Activated naive CD8-positive, alpha-beta T cell treated with anti-CD3 and anti-CD28 coated beads for 36 hours (primary cell): ENCODE results near the gene SPPL2B. TPM values are rescaled to one million over a fixed set of nuclear protein-coding genes. Genes with fewer than 3 reads are reported as not detected.

Source experiments
- DNase-seq: peaks from one replicate; pipeline ENCODE4 v3.0.0; 2021
- H3K27ac Mint-ChIP-seq: one replicate; pipeline ENCODE4 v1.8.0; 2022; ENCODE audit warnings: mild to moderate bottlenecking, moderate library complexity, mixed read lengths
- H3K27me3 Mint-ChIP-seq: one replicate; pipeline ENCODE4 v1.8.0; 2022; ENCODE audit warnings: mild to moderate bottlenecking, mixed read lengths
- H3K36me3 Mint-ChIP-seq: one replicate; pipeline ENCODE4 v1.8.0; 2021; ENCODE audit warnings: mild to moderate bottlenecking, mixed read lengths
- H3K4me1 Mint-ChIP-seq: one replicate; pipeline ENCODE4 v1.8.0; 2021; ENCODE audit warnings: mixed read lengths
- H3K4me3 Mint-ChIP-seq: one replicate; pipeline ENCODE4 v1.8.0; 2022; ENCODE audit warnings: mild to moderate bottlenecking, moderate library complexity, mixed read lengths
- H3K9me3 Mint-ChIP-seq: one replicate; pipeline ENCODE4 v1.8.0; 2022; ENCODE audit warnings: mixed read lengths
- total RNA-seq, 2 experiments: library from RNA; stranded (reverse); gene quantifications; one replicate each; pipeline ENCODE4 v1.2.3, GENCODE V29; 2021

Gene SPPL2B
- total RNA-seq, 2 experiments from 2014 or later = 47.1 to 53.2 TPM

DNA sequence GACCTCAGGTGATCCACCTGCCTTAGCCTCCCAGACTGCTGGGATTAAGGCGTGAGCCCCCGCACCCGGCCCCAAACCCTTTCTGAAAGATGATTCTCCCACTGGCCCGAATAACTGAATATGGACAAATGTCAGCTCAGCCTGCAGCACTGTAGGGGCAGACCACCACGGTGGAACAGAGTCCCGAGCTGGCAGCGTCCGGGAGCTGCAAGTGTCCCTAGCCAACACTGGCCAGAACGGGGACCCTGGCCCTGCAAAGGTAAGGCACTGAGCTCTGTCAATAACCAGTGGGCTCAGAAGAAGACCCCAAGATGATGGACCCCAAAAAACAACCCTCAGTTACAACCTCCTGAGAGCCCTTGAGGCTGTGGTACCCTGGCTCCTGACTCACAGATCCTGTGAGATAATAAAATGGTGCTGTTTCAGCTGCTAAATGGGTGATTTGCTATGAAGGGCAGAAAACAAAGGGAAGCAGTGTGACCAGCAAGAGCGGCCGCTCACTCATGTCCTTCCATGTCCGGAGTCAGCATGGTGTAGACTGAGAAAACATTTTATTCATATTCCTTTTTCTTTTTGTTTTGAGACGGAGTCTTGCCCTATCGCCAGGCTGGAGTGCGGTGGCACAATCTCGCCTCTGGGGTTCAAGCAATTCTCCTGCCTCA lies 1.7 kb upstream of the SPPL2B start:
- Mint-ChIP-seq H3K27ac (peak overlapping the region; percentile 97), H3K27me3 (no peaks in the 10 kb centered on the region), H3K4me1 (peaks cover 49% of the 10 kb centered on the region), H3K36me3 (peaks cover 30% of the 10 kb centered on the region), H3K4me3 (peak overlapping the region; percentile 98), H3K9me3 (no peaks in the 10 kb centered on the region)
- no peak for DNase-seq

DNA sequence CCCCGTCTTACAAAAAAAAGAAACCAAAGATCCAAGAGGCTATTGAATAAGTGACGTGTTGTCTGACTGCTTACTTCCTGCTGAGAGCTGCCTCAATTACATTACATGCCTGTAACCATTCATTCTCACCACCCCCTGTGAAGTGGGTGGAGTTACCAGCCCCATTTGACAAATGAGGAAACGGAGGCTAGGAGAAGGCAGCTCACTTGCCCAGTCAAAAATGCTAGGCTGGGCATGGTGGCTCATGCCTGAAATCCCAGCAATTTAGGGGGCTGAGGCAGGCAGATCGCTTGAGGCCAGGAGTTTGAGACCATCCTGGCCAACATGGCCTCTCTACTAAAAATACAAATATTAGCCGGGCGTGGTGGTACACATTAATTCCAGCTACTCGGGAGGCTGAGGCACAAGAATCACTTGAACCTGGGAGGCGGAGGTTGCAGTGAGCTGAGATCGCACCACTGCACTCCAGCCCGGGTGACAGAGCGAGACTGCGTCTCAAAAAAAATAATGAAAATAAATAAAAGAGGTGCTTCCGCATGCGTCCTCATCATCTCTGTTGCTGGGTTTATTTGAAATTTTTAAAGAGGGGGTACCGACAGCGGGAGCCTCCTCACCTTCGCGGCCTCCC lies 597 bp upstream of the SPPL2B start:
- Mint-ChIP-seq H3K9me3 (no peaks in the 10 kb centered on the region), H3K4me1 (peaks cover 57% of the 10 kb centered on the region), H3K36me3 (peaks cover 30% of the 10 kb centered on the region), H3K27me3 (no peaks in the 10 kb centered on the region), H3K4me3 (peak overlapping the region; percentile 98), H3K27ac (peak overlapping the region; percentile 97)
- DNase-seq = peak; percentile 76

- peaks cover 65% of the 10 kb centered on the region for H3K4me1 Mint-ChIP-seq
- H3K27me3 Mint-ChIP-seq = no peaks in the 10 kb centered on the region
- no peak for DNase-seq
Measured at GRCh38 chr19:2329149-2329478, 630 bp downstream of the SPPL2B start.

GRCh38 chr19:2329501-2329916 lies 1.0 kb downstream of the SPPL2B start:
- peak overlapping the region; percentile 91 for H3K4me3 Mint-ChIP-seq
- H3K9me3 Mint-ChIP-seq = no peaks in the 10 kb centered on the region
- H3K4me1 Mint-ChIP-seq = peaks cover 65% of the 10 kb centered on the region
- H3K27me3 Mint-ChIP-seq = no peaks in the 10 kb centered on the region
- H3K27ac Mint-ChIP-seq = peak overlapping the region; percentile 83
- DNase-seq = no peak
- peaks cover 32% of the 10 kb centered on the region for H3K36me3 Mint-ChIP-seq

More at GRCh38 chr19:2329149-2329478, 630 bp downstream of the SPPL2B start:
- Mint-ChIP-seq H3K27ac (peak overlapping the region; percentile 83), H3K4me3 (peak overlapping the region; percentile 91), H3K36me3 (peaks cover 32% of the 10 kb centered on the region), H3K9me3 (no peaks in the 10 kb centered on the region)

GRCh38 chr19:2330255-2330631 lies 1.8 kb downstream of the SPPL2B start:
- no peak overlapping the region for H3K27ac Mint-ChIP-seq

GRCh38 chr19:2330632-2331284 lies 2.3 kb downstream of the SPPL2B start:
- Mint-ChIP-seq H3K4me3 (peak overlapping the region; percentile 34), H3K4me1 (peaks cover 57% of the 10 kb centered on the region), H3K27ac (no peak overlapping the region), H3K36me3 (peaks cover 37% of the 10 kb centered on the region), H3K9me3 (peaks cover 5% of the 10 kb centered on the region), H3K27me3 (no peaks in the 10 kb centered on the region)
- no peak for DNase-seq

More at GRCh38 chr19:2330255-2330631, 1.8 kb downstream of the SPPL2B start:
- peaks cover 2% of the 10 kb centered on the region for H3K9me3 Mint-ChIP-seq
- H3K4me3 Mint-ChIP-seq = peak overlapping the region; percentile 34
- H3K36me3 Mint-ChIP-seq = peaks cover 36% of the 10 kb centered on the region
- no peaks in the 10 kb centered on the region for H3K27me3 Mint-ChIP-seq
- peaks cover 59% of the 10 kb centered on the region for H3K4me1 Mint-ChIP-seq
- DNase-seq = no peak

GRCh38 chr19:2331601-2332246 lies 3.2 kb downstream of the SPPL2B start:
- Mint-ChIP-seq H3K27me3 (no peaks in the 10 kb centered on the region), H3K4me1 (peaks cover 49% of the 10 kb centered on the region), H3K36me3 (peaks cover 38% of the 10 kb centered on the region), H3K4me3 (peak overlapping the region; percentile 57), H3K27ac (peak overlapping the region; percentile 89), H3K9me3 (peaks cover 7% of the 10 kb centered on the region)
- no peak for DNase-seq

GRCh38 chr19:2332341-2333026 lies 4.0 kb downstream of the SPPL2B start:
- H3K36me3 Mint-ChIP-seq = peaks cover 31% of the 10 kb centered on the region
- H3K27ac Mint-ChIP-seq = peak overlapping the region; percentile 89
- DNase-seq = peak; percentile 68
- peaks cover 7% of the 10 kb centered on the region for H3K9me3 Mint-ChIP-seq
- peak overlapping the region; percentile 57 for H3K4me3 Mint-ChIP-seq
- no peaks in the 10 kb centered on the region for H3K27me3 Mint-ChIP-seq
- peaks cover 41% of the 10 kb centered on the region for H3K4me1 Mint-ChIP-seq

- DNase-seq = no peak
- Mint-ChIP-seq H3K4me1 (peaks cover 39% of the 10 kb centered on the region), H3K4me3 (peak overlapping the region; percentile 19), H3K9me3 (peaks cover 7% of the 10 kb centered on the region), H3K36me3 (peaks cover 26% of the 10 kb centered on the region), H3K27me3 (no peaks in the 10 kb centered on the region), H3K27ac (peak overlapping the region; percentile 57)
Measured at GRCh38 chr19:2333027-2333806, 4.7 kb downstream of the SPPL2B start.

DNA sequence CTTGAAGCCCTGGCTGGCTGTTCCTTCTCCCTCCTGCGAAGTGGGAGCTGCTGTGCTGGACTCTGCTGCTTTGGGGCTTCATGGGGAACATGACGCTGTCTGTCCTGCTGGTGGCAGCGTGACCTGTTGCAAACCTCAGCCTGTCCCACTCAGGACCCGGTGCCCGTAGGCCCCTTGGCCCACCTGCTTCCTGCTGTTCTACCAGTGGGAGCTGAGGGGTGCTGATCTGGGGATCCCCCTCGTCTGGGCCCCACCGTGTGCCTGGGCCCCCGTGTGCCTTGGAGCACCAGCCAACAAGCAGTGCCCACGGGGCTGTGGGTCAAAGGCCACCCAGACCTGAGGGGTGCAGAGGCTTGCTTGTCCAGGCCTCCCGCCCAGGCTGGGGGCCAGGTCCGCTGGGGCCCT lies 5.3 kb downstream of the SPPL2B start:
- H3K4me1 Mint-ChIP-seq = peaks cover 39% of the 10 kb centered on the region
- no peak overlapping the region for H3K4me3 Mint-ChIP-seq
- peak overlapping the region; percentile 57 for H3K27ac Mint-ChIP-seq
- H3K9me3 Mint-ChIP-seq = peaks cover 7% of the 10 kb centered on the region
- H3K36me3 Mint-ChIP-seq = peaks cover 24% of the 10 kb centered on the region
- DNase-seq = no peak
- H3K27me3 Mint-ChIP-seq = no peaks in the 10 kb centered on the region

- peaks cover 22% of the 10 kb centered on the region for H3K36me3 Mint-ChIP-seq
- H3K4me3 Mint-ChIP-seq = no peak overlapping the region
- no peak for DNase-seq
- H3K27me3 Mint-ChIP-seq = no peaks in the 10 kb centered on the region
- peaks cover 36% of the 10 kb centered on the region for H3K4me1 Mint-ChIP-seq
- no peak overlapping the region for H3K27ac Mint-ChIP-seq
- peaks cover 7% of the 10 kb centered on the region for H3K9me3 Mint-ChIP-seq
Measured at GRCh38 chr19:2334426-2334825, 5.9 kb downstream of the SPPL2B start.

GRCh38 chr19:2334986-2335846 lies 6.7 kb downstream of the SPPL2B start:
- H3K36me3 Mint-ChIP-seq = peaks cover 20% of the 10 kb centered on the region
- H3K4me1 Mint-ChIP-seq = peaks cover 32% of the 10 kb centered on the region
- DNase-seq = no peak
- H3K27ac Mint-ChIP-seq = no peak overlapping the region
- H3K27me3 Mint-ChIP-seq = no peaks in the 10 kb centered on the region
- H3K4me3 Mint-ChIP-seq = no peak overlapping the region
- peaks cover 7% of the 10 kb centered on the region for H3K9me3 Mint-ChIP-seq

DNA sequence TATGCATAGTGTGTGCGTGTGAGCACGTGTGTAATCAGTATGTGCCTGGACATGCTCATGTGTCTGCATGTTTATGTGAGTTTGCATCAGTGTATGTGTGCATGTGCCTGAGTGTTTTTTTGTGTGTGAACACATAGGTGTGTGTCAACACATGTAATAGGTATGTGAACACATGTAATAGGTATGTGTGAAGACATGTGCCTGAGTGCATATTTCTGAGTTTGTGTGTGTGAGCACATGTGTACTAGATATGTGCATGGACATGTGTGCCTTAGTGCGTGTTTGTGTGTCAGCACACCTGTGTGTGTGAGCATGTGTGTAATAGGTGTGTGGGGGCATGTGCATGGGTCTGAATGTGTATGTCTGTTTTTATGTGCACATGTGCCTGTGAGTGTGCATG lies 7.4 kb downstream of the SPPL2B start:
- Mint-ChIP-seq H3K9me3 (peaks cover 7% of the 10 kb centered on the region), H3K4me1 (peaks cover 27% of the 10 kb centered on the region), H3K36me3 (peaks cover 20% of the 10 kb centered on the region), H3K4me3 (no peak overlapping the region), H3K27ac (no peak overlapping the region), H3K27me3 (no peaks in the 10 kb centered on the region)
- DNase-seq = no peak
